LHCN-M2 (cell line): ENCODE results near the gene GPC6. TPM values are rescaled to one million over a fixed set of nuclear protein-coding genes. Genes with fewer than 3 reads are reported as not detected.
"Not testable (repeated sequence)": the region's sequence is repeated elsewhere in the genome, so short reads cannot be mapped to it uniquely, and the experiment has no call there.

ENCODE experiments used
- DNase-seq: peaks from one replicate; pipeline ENCODE4 v3.0.0-alpha.2; 2012; ENCODE audit warnings: low read depth
- total RNA-seq: library from RNA; depleted of rRNA; stranded (reverse); fragments of >200 nt; gene quantifications from 2 replicates; pipeline ENCODE4 v1.2.3, GENCODE V29; 2014

Gene GPC6
- total RNA-seq, 1 experiment from 2014 or later = 17.0 TPM

- DNase-seq = no peak
These were observed 92.1 kb downstream of the GPC6 start for GRCh38 chr13:93318534-93319254.

- no peak for DNase-seq
These were observed 94.3 kb downstream of the GPC6 start for GRCh38 chr13:93320942-93321341.

- not testable (repeated sequence) for DNase-seq
These were observed 97.3 kb downstream of the GPC6 start for GRCh38 chr13:93323880-93324279.

- DNase-seq = no peak
These were observed 99.0 kb downstream of the GPC6 start for GRCh38 chr13:93325303-93326233.

GRCh38 chr13:93326234-93326811 is 99.7 kb downstream of the GPC6 start:
- no peak for DNase-seq

- DNase-seq = no peak
These were observed 102.3 kb downstream of the GPC6 start for GRCh38 chr13:93328943-93329342.

GRCh38 chr13:93336728-93337127 is 110.1 kb downstream of the GPC6 start:
- DNase-seq = no peak

GRCh38 chr13:93338030-93338429 is 111.4 kb downstream of the GPC6 start:
- DNase-seq = no peak

GRCh38 chr13:93338906-93339305 is 112.3 kb downstream of the GPC6 start:
- peak; percentile 14 for DNase-seq

- no peak for DNase-seq
These were observed 112.9 kb downstream of the GPC6 start for GRCh38 chr13:93339550-93339949.

- no peak for DNase-seq
These were observed 114.9 kb downstream of the GPC6 start for GRCh38 chr13:93341517-93341916.

GRCh38 chr13:93343097-93343496 is 116.5 kb downstream of the GPC6 start:
- DNase-seq = no peak

GRCh38 chr13:93344048-93344705 is 117.6 kb downstream of the GPC6 start:
- no peak for DNase-seq

- DNase-seq = no peak
These were observed 118.4 kb downstream of the GPC6 start for GRCh38 chr13:93345024-93345423.

- no peak for DNase-seq
These were observed 119.2 kb downstream of the GPC6 start for GRCh38 chr13:93345770-93346169.

GRCh38 chr13:93352616-93353015 is 126.0 kb downstream of the GPC6 start:
- DNase-seq = no peak

- DNase-seq = no peak
These were observed 128.5 kb downstream of the GPC6 start for GRCh38 chr13:93355094-93355493.

- DNase-seq = no peak
These were observed 129.9 kb downstream of the GPC6 start for GRCh38 chr13:93356469-93356868.

- no peak for DNase-seq
These were observed 133.4 kb downstream of the GPC6 start for GRCh38 chr13:93360021-93360420.

- no peak for DNase-seq
These were observed 135.1 kb downstream of the GPC6 start for GRCh38 chr13:93361703-93362102.

GRCh38 chr13:93364166-93364565 is 137.6 kb downstream of the GPC6 start:
- peak; percentile 50 for DNase-seq

GRCh38 chr13:93368296-93368695 is 141.7 kb downstream of the GPC6 start:
- DNase-seq = no peak
